DND-41 (cell line): ENCODE results near the gene RABEP1.

Experiments
- CTCF ChIP-seq: IDR thresholded peaks from 2 replicates; pipeline ENCODE4 v1.5.1; 2012; ENCODE audit warnings: borderline replicate concordance, low read length, moderate library complexity, mild to moderate bottlenecking; ENCODE audit not compliant: poor library complexity, severe bottlenecking; ENCODE audit errors: extremely low read depth
- EZH2 ChIP-seq: IDR thresholded peaks from 3 replicates; pipeline ENCODE4 v1.6.1; 2012; ENCODE audit warnings: borderline replicate concordance, low read depth, mild to moderate bottlenecking, moderate library complexity, low read length, inconsistent platforms; ENCODE audit not compliant: severe bottlenecking

GRCh38 chr17:5304636-5305035, 22.6 kb downstream of the RABEP1 start:
- TF ChIP-seq EZH2, result no peak
- TF ChIP-seq CTCF, result no peak
